ENCODE measurements around the gene ENTREP3.

Gene ENTREP3

DNA sequence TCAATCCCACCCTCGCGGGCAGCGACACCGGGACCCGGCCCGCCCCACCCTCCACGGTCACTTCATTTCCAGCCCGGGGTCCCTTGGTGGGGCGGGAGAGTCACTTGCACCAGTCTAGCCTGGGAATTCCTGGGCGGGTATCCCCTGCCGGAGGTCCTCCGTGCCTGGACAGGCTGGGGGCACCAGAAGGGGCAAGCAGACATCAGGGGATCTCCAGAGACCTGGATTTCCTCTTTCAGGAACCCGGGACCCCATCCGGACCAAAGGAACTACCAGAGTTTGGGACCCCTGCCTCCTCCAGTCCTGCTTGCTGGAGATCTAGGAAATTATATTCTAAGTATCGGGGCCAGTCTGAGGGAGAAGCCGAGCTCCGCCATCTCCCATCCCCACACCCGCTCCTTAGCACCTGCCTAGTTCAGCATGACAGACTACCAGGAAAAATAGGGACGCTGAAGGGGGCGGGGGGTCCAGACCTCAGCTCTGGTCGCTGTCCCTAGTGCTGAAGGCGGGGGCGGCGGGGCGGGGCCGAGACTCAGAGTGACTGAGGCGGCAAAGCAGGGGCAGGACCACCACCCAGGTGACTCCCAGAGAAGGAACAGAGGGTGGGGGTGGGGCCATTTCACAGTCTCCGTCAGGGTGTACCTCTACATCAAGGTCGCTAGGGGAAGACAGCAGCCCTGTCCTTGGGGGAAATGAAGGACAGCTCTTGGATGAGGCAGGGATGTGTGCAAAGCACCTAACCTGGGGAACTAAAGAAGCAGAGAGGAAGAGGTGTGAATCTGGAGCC lies 22.8 kb upstream of the ENTREP3 start:
- peak; percentile 70 to 76 for DNase-seq

DNA sequence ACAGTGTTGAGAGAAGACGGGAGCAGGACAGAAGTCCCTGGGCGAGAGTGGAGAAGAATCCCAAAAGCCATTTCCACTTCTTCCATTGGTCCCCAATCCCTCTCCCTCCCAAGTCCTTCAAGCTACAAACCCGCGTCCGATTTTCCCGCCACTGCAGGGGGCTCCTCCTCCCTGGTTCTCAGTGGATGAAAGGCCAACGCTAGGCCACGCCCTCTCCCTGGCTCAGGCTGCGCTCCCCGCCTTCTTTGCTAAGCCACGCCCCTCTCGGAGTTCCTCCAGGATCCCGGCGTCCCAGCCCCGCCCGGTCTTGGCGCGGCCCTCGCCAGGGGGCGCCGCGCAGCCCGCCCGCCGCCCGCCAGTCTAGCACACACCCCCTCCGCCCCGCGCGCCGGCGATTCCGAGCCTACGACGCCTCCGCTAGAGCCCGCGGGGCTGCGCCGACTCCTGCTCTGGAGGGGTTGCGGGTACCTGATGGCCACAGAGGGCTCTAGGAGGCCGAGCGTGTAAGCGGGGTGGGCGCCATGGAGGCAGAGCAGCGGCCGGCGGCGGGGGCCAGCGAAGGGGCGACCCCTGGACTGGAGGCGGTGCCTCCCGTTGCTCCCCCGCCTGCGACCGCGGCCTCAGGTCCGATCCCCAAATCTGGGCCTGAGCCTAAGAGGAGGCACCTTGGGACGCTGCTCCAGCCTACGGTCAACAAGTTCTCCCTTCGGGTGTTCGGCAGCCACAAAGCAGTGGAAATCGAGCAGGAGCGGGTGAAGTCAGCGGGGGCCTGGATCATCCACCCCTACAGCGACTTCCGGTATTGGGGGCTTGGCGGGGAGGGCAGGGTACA lies 22.0 kb upstream of the ENTREP3 start, which contains the start of gene HCN3:
Gene HCN3 (plus strand): TSS at position 394 of the 832 bp plus-strand sequence. CDS start 128 bp downstream, at position 522.
- DNase-seq: peak; percentile 95 to 96

DNA sequence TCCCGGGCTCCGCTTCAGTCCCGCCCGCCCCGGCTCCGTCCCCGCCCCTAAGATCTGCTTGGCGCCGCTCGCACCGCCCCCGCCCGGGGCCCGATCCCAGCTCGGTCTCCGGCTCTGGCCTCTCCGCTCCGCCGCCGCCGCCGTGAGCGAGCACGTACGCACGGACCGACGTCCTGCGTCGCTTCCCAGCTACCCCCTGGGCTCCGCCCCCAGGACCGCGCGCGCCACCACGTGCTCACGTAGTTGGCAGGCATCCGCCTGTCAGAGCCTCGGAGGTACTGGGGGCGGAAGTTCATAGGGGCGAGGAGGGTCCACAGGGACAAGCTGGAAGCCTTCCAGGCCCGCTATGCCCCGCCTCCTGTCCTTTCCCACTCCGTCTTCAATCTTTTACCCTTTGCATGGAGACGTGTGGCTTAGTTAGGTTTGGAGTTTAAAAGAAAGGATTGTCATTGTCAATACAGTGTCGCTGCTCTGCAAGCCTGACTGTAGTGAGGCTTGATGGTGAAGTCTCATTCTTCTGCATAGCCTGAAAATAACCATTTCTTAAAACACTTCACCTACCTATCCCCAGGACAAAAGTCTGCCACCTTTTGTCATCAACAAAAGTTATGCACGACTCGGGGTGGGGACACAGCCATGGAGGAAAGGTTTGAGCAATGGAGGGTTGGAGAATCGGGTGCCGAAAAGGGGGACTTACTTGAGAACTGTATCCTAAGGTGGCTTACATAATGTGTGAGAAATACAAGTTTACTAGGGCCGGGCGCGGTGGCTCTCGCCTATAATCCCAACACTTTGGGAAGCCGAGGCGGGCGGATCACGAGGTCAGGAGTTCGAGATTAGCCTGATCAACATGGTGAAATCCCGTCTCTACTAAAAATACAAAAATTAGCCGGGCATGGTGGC lies 18.3 kb upstream of the ENTREP3 start, which contains the start of gene CLK2:
Gene CLK2 (minus strand): TSS at position 162 of the 903 bp plus-strand sequence. CDS start 2,527 bp downstream, outside the sequence.
- DNase-seq: peak; percentile 95

DNA sequence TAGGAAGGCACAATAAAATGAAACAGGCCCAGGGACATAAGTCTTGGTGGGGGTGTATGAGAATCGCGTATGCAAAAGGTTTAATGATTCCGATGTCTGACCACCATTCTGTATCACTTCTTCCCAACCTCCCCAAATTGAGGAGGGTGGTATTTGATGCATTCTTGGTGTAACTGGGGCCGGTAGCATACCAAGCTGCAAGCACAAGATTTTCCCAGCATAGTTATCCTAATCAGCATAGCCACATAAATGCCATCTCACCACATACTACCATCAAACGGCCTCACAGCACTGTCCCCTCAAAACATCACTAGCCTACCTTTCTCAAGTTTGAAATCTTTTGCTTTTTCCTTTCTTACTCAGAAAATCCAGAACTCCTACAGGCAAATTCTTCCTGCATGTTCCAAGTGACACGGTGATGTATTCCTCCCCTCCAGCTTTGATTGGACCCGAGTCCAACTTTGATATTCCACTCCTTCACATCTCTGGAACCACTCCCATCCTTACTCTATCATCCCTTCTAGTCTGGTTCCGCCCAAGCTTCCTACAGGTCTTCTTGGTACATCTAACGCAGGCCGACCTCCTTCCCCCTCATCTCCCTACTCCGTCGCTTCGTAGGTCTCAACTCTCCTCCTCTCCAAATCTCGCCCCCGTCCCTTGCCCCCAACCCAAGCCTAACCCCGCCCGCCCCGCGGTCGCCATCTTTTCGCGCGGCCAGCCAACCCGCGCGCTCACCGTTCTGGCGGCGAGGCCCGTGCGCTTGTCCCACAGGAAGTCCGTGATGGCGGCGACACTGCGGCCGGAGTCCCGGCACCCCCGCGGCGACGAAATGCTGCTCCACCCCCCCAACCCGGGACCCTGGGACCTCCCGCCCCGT lies 17.4 kb upstream of the ENTREP3 start:
- no peak for DNase-seq

- no peak for DNase-seq
Measured at GRCh38 chr1:155269381-155269780, 14.1 kb upstream of the ENTREP3 start.

- no peak for DNase-seq
Measured at GRCh38 chr1:155268630-155269029, 13.3 kb upstream of the ENTREP3 start.

DNA sequence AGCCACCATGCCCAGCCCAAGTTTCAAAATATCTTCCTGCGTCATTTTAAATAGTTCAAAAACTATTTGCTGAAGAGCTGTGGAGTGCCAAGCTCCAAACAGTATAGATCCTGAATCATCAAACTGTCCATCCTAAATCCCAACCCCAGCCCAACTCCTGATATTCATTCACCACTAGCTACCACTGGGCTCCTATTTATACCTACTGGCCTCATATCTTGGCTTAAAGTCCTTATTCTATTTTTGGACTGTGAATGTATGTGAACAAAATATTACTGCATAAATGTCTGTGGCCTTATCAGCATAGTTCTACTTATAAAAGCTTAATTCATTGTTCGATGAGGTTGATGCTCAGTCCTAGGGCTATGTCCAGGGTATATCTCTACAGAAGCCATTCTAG lies 12.1 kb upstream of the ENTREP3 start:
- DNase-seq: no peak

- no peak for DNase-seq
Measured at GRCh38 chr1:155266553-155266952, 11.3 kb upstream of the ENTREP3 start.

GRCh38 chr1:155263067-155263466 lies 7.8 kb upstream of the ENTREP3 start:
- no peak for DNase-seq

DNA sequence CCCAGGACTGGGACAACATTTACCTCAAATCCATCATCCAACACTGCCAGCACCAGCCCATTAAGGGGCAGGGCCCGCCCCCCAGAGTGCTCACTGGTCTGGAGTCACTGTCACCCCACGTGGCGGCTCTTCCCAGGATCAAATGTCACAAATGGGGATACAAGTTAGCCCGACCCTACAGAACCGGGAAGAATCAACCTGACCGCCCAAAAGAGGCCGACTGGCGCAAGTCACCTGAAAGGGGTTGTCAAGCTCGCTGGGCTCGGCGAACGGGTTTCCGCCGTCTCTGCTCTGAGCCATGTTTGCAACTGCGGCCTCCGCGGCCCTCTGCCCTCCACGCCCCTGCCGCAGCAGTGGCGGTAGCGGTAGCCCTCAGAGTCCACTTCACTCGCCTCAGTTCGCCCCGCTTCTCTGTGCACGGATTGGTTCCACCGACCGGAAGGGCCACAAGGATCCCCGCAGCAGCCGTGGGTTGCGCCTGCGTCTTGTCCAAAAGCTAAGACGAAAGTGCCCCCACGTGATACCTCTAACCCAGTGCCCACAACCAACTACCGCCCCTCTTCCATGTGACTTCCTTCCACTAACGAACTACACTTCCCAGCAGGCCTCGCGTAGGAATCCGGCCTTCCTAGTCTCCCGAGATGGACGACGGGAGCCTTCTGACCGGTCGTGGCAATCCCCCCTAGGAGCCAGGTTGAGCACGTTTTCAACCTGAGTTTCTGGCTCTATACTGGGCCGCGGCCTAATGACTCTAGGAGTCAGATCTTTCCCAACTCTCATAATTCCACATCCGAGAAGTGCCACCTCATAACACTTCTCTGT lies 6.8 kb upstream of the ENTREP3 start, which contains the start of gene SCAMP3:
Gene SCAMP3 (minus strand): TSS at position 509 of the 822 bp plus-strand sequence. CDS start 209 bp downstream, at position 300.
- DNase-seq: peak; percentile 83 to 85

DNA sequence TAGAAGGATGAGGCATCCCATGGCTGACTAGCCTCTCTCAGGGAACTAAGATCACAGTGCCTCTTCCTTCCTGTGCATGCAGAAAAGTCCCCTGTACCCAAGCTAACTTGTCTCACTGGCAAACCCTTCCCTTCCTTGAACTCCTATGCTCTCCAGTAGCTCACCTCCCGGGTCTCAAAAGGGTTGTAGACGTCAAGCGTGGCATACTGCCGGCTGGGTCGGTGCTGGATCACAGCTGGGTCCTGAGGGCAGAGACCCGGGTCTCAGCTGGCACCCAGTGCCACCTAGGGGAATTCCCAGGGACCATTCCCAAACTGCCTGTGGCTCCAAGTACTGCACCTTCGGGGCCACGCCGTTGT lies 6.2 kb upstream of the ENTREP3 start:
- no peak for DNase-seq

GRCh38 chr1:155260276-155260675 lies 5.0 kb upstream of the ENTREP3 start:
- DNase-seq: no peak

DNA sequence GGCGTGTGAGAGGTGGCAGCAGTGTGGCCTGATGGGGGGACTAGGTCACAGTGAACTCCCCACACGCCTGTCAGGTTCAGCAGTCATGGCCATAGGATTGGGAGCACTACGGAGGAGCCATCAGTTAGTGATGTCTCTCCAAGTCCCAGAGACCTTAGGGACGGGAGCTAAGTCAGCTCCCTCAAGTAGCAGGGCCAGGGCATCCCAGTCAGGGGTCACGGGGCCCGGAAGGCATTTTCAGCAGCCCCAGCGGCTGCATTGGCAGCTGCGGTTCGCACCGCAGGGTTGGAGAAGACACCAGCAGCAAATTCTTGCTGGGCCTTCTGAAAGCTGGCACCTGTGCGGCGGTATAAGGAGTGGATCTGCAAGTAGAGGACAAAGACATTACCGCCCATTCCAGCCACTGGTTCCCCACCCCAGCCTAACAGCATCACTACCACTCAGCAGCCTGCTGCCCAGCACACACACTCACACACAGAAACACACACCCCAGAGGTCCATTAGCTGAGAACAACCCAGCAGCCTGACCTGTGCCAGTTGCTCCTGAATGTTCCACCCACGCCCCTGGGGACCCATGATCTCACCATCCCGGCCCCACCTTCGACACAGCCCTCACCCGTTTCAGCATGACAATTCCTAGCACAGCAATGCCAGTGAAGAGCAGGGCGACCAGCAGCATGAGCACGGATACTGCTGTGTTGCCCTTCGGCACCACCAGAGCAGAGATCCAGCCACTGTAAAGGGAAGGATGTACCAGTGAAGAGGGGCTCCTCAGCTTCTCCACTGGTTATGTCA lies 972 bp upstream of the ENTREP3 start:
- no peak for DNase-seq

DNA sequence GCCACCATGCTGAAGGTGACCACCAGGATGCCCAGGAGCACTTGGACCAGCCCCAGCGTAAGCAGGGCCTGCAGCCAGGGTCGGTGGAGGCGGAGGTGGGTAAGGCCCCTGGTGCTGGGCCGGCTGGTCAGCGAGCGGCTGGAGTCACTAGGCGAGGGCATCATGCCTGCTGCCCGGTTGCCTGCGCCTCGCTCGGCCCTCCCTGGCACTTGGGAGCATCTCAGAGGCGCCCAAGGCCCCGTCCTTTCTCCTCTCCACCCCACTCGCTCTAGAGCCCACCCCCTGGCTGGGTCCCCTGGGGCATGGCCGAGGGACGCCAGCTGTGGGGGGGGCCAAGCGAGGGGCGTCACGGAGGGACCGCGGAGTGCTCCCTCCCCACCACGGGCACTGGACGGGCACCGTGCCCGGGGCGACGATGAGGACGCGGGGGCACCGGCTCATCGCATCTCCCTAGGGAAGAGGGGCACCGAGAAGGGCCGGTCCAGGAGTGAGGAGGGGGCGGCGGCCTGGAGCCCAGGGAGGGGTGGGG lies 505 bp downstream of the ENTREP3 start:
- DNase-seq: no peak

GRCh38 chr1:155254228-155254713 lies 1.0 kb downstream of the ENTREP3 start:
- no peak for DNase-seq

GRCh38 chr1:155253797-155254196 lies 1.5 kb downstream of the ENTREP3 start:
- no peak for DNase-seq

GRCh38 chr1:155253208-155253607 lies 2.1 kb downstream of the ENTREP3 start:
- DNase-seq: no peak

DNA sequence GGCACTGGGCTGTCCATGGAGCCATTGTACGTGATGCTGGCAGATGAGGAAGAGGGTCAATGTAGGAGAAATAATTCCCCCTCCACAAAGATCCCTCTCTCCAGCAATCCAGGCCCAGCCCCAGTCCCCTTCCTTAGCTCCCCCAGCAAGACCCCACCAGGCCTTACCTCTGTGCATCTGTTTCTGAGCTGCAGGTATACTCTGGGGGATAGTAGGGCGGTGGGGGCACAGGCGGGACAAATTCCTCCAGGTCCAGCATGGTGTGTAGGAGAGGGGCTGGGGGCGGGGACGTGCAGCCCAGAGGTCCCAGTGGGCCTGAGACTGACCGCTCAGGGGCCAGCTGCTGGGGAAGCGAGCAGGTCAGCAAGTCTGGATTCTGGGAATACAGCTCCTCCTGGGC lies 3.7 kb downstream of the ENTREP3 start:
- DNase-seq: no peak

All from activated CD4-positive, alpha-beta T cell treated with anti-CD3 and anti-CD28 coated beads for 4 hours (primary cell).